Measurements from ENCODE around the gene TMEM217.
"Not testable (repeated sequence)": the region's sequence is repeated elsewhere in the genome, so short reads cannot be mapped to it uniquely, and the experiment has no call there.

Gene TMEM217
- 0 to 0.31 (median 0.14) reads per million in 4 donors for total RNA-seq

GRCh38 chr6:37257634-37258404, at the start of gene TMEM217, which contains the start of gene TBC1D22B:
Gene TMEM217 (minus strand): TSS chr6:37258144. CDS start chr6:37219030, 39,114 bp downstream.
Gene TBC1D22B (plus strand): TSS chr6:37257772. CDS start chr6:37257918, 146 bp downstream.
- DNase-seq: peak; percentile 89 to 96 (median 95)

- not testable (repeated sequence) for DNase-seq
These were observed 49.5 kb upstream of the TMEM217 start for GRCh38 chr6:37307484-37307883.

GRCh38 chr6:37306624-37307222, 48.8 kb upstream of the TMEM217 start:
- DNase-seq: no peak

GRCh38 chr6:37305841-37306425, 48.0 kb upstream of the TMEM217 start:
- DNase-seq: no peak

- no peak for DNase-seq
These were observed 46.8 kb upstream of the TMEM217 start for GRCh38 chr6:37304766-37305165.

GRCh38 chr6:37303891-37304503, 46.1 kb upstream of the TMEM217 start:
- DNase-seq: peak in 1 of 5 donors; percentile 25

- no peak for DNase-seq
These were observed 45.2 kb upstream of the TMEM217 start for GRCh38 chr6:37303091-37303660.

GRCh38 chr6:37302086-37302686, 44.2 kb upstream of the TMEM217 start:
- no peak for DNase-seq

GRCh38 chr6:37299990-37300389, 42.0 kb upstream of the TMEM217 start:
- no peak for DNase-seq

- no peak for DNase-seq
These were observed 41.0 kb upstream of the TMEM217 start for GRCh38 chr6:37298958-37299357.

GRCh38 chr6:37297637-37298036, 39.7 kb upstream of the TMEM217 start:
- DNase-seq: not testable (repeated sequence)

- DNase-seq: no peak
These were observed 35.5 kb upstream of the TMEM217 start for GRCh38 chr6:37293426-37293825.

- DNase-seq: peak in 2 of 5 donors; percentile 2 to 85
These were observed 32.0 kb upstream of the TMEM217 start for GRCh38 chr6:37289931-37290330.

- DNase-seq: no peak
These were observed 30.3 kb upstream of the TMEM217 start for GRCh38 chr6:37288247-37288646.

- DNase-seq: no peak
These were observed 29.7 kb upstream of the TMEM217 start for GRCh38 chr6:37287519-37288157.

- DNase-seq: no peak
These were observed 27.9 kb upstream of the TMEM217 start for GRCh38 chr6:37285861-37286311.

GRCh38 chr6:37284781-37285180, 26.8 kb upstream of the TMEM217 start:
- DNase-seq: no peak

GRCh38 chr6:37283671-37284151, 25.8 kb upstream of the TMEM217 start:
- DNase-seq: no peak

- DNase-seq: no peak
These were observed 25.3 kb upstream of the TMEM217 start for GRCh38 chr6:37283268-37283667.

- DNase-seq: no peak
These were observed 24.4 kb upstream of the TMEM217 start for GRCh38 chr6:37282371-37282770.

- no peak for DNase-seq
These were observed 22.4 kb upstream of the TMEM217 start for GRCh38 chr6:37280162-37280887.
